ENCODE results near the gene HPCAL4. TPM values are rescaled to one million over a fixed set of nuclear protein-coding genes. Genes with fewer than 3 reads are reported as not detected.
A peak's percentile ranks its signal among the peaks of the same experiment; 100 is the strongest.

HPCAL4 gene
- total RNA-seq, 1 donor from 2014 or later = 0.39 TPM

GRCh38 chr1:39652105-39652504 is 39.1 kb downstream of the HPCAL4 start:
- intact Hi-C loops (cut with micrococcal nuclease) = loop anchor here (2.0 kb wide), 1 partner anchor 77 kb away; no protein-coding TSS in a partner anchor
- no peak for DNase-seq (ENCODE audit: low spot score)
- H3K9me3 Mint-ChIP-seq = no peaks in the 10 kb centered on the region
- H3K4me1 Mint-ChIP-seq (ENCODE audit: low read depth) = peaks cover 12% of the 10 kb centered on the region
- no peaks in the 10 kb centered on the region for H3K36me3 Mint-ChIP-seq (ENCODE audit: low read depth)
- no peak overlapping the region for H3K4me3 Mint-ChIP-seq (ENCODE audit: low read depth)
- no peaks in the 10 kb centered on the region for H3K27me3 Mint-ChIP-seq (ENCODE audit: low read depth)
- no peak overlapping the region for H3K27ac Mint-ChIP-seq

- intact Hi-C loops (cut with micrococcal nuclease) = no loop called here
- H3K36me3 Mint-ChIP-seq (ENCODE audit: low read depth) = no peaks in the 10 kb centered on the region
- H3K4me1 Mint-ChIP-seq (ENCODE audit: low read depth) = peaks cover 10% of the 10 kb centered on the region
- no peaks in the 10 kb centered on the region for H3K9me3 Mint-ChIP-seq
- no peak overlapping the region for H3K27ac Mint-ChIP-seq
- no peak for DNase-seq (ENCODE audit: low spot score)
- H3K4me3 Mint-ChIP-seq (ENCODE audit: low read depth) = no peak overlapping the region
- H3K27me3 Mint-ChIP-seq (ENCODE audit: low read depth) = no peaks in the 10 kb centered on the region
Measured at GRCh38 chr1:39650431-39650830, 40.8 kb downstream of the HPCAL4 start.

DNA sequence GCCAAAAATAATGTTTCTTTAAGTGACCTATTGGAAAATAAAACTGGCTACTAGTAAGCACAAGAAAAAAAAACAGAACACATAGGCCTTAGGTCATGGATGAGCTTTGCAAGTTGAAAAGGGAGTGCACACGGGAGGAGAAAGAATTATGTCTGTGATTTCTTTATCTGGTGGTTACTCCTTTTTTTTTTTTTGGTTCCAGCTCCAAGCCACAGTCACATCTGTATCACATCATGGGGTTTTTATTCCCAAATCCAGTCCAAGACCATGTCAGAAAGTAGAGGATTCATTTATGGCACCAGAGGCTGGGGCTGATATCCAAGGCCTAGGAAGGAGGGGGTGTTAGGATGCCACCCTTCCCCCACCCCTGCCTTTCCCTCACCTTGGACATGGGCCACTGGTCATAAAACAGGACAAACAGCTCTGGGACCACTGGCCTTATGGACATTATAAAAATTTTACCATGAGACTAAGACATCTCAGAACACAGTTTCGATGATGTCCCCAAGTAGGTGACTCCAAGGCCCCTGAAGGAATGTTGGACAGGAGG is 41.5 kb downstream of the HPCAL4 start:
- Mint-ChIP-seq H3K4me3 (ENCODE audit: low read depth) (no peak overlapping the region), H3K27ac (no peak overlapping the region), H3K9me3 (no peaks in the 10 kb centered on the region), H3K4me1 (ENCODE audit: low read depth) (peaks cover 10% of the 10 kb centered on the region), H3K36me3 (ENCODE audit: low read depth) (no peaks in the 10 kb centered on the region), H3K27me3 (ENCODE audit: low read depth) (no peaks in the 10 kb centered on the region)
- intact Hi-C loops (cut with micrococcal nuclease) = no loop called here
- no peak for DNase-seq (ENCODE audit: low spot score)

DNA sequence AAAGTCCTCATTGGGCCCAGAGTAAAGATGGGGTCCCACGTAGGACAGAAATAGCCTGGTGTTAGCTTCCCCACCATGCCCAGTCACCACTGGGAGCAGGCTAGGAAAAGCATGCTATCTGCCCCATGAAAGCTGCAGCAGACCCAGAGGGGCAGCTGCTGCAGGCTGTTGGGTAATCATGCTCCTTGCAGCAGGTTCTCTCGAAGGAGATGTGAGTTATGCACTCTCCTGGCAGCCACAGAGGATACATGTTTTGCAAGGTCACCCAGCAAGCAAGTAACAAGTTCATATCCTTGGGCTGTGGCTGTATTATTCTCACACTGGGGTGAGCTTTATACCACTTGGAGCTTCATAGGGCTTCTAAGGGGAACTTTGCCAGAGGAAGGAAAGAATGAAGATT is 42.7 kb downstream of the HPCAL4 start:
- H3K27me3 Mint-ChIP-seq (ENCODE audit: low read depth) = no peaks in the 10 kb centered on the region
- DNase-seq (ENCODE audit: low spot score) = no peak
- no peaks in the 10 kb centered on the region for H3K36me3 Mint-ChIP-seq (ENCODE audit: low read depth)
- H3K9me3 Mint-ChIP-seq = no peaks in the 10 kb centered on the region
- intact Hi-C loops (cut with micrococcal nuclease) = no loop called here
- H3K27ac Mint-ChIP-seq = no peak overlapping the region
- H3K4me1 Mint-ChIP-seq (ENCODE audit: low read depth) = peaks cover 5% of the 10 kb centered on the region
- no peak overlapping the region for H3K4me3 Mint-ChIP-seq (ENCODE audit: low read depth)

GRCh38 chr1:39647247-39647646 is 44.0 kb downstream of the HPCAL4 start:
- no peak for DNase-seq (ENCODE audit: low spot score)
- no peak overlapping the region for H3K4me3 Mint-ChIP-seq (ENCODE audit: low read depth)
- H3K4me1 Mint-ChIP-seq (ENCODE audit: low read depth) = peaks cover 2% of the 10 kb centered on the region
- intact Hi-C loops (cut with micrococcal nuclease) = no loop called here
- no peaks in the 10 kb centered on the region for H3K36me3 Mint-ChIP-seq (ENCODE audit: low read depth)
- H3K27me3 Mint-ChIP-seq (ENCODE audit: low read depth) = peaks cover 4% of the 10 kb centered on the region
- H3K9me3 Mint-ChIP-seq = no peaks in the 10 kb centered on the region
- no peak overlapping the region for H3K27ac Mint-ChIP-seq

DNA sequence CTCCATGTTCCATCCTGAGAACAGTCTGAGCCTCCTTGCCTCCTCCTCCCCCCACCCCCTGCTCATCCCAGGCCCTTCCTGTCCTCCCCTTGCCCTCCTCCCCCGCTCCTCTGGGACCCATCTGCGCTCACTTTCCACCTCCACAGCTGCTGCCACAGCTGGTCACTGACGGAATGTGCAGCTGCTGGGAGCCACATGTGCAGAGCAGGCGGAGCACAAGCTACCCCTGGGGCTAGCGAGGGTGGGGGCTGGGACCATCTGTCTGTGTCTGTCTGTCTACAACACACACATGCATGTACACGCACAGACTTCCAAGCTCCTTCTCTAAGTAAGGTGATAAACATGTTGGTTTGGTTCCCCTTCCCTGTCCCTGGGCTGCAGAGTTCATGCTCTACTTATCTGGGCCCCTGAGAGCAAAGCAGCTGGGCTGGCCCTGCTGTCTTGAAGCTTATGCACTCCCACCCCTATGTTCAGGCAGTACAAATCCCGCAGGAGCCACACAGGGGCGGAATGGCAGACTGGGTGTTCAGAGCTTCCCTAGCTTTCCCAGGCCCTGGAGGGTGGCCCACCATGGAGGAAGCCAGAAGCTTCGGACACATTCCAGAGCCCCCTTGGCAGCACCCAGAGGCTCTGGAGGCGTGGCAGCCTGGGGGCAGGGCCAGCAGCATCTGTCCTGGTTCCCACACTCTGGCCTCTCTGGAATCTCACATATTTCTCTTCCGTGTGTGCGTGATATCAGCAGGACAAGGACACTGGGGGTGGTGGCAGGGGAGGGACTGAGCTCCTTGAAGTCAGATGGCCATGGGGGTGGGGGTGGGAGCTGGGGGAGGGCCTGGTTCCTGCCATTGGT is 44.8 kb downstream of the HPCAL4 start:
- no peaks in the 10 kb centered on the region for H3K36me3 Mint-ChIP-seq (ENCODE audit: low read depth)
- peaks cover 2% of the 10 kb centered on the region for H3K4me1 Mint-ChIP-seq (ENCODE audit: low read depth)
- no peak overlapping the region for H3K27ac Mint-ChIP-seq
- no peaks in the 10 kb centered on the region for H3K9me3 Mint-ChIP-seq
- no peak for DNase-seq (ENCODE audit: low spot score)
- intact Hi-C loops (cut with micrococcal nuclease) = no loop called here
- H3K27me3 Mint-ChIP-seq (ENCODE audit: low read depth) = peaks cover 4% of the 10 kb centered on the region
- no peak overlapping the region for H3K4me3 Mint-ChIP-seq (ENCODE audit: low read depth)

DNA sequence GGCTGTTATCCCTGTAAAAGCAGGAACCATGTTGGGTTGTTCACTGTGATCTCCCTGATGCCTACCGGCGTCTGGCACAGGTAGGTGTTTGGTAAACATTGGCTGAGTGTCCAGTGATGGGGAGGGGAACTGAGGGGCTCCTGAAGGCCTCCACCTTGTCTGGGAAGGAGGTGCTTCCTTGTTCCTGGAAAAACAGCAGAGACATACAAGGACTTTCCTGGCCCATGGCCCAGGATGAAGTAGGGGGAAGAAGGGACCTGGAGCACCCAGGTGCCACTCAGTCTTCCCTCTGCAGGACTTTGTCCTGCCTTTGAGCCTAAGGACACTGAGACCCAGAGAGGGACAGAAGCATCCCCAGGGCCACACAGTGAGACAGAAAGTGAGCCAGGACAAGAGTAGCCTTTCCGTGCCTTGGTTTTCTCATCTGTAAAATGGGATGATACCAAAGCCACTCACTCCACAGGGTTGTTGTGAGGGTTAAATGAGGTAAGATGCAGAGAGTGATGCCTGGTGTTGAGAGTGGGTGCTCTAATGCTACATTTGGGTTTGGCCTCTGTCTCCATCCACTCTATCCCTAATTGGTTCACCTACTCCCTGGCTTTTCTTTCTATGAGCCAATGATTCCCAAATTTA is 45.7 kb downstream of the HPCAL4 start:
- no peak for DNase-seq (ENCODE audit: low spot score)
- Mint-ChIP-seq H3K4me1 (ENCODE audit: low read depth) (peaks cover 2% of the 10 kb centered on the region), H3K9me3 (no peaks in the 10 kb centered on the region), H3K27ac (no peak overlapping the region), H3K27me3 (ENCODE audit: low read depth) (peaks cover 10% of the 10 kb centered on the region), H3K4me3 (ENCODE audit: low read depth) (no peak overlapping the region), H3K36me3 (ENCODE audit: low read depth) (no peaks in the 10 kb centered on the region)
- intact Hi-C loops (cut with micrococcal nuclease) = no loop called here

DNA sequence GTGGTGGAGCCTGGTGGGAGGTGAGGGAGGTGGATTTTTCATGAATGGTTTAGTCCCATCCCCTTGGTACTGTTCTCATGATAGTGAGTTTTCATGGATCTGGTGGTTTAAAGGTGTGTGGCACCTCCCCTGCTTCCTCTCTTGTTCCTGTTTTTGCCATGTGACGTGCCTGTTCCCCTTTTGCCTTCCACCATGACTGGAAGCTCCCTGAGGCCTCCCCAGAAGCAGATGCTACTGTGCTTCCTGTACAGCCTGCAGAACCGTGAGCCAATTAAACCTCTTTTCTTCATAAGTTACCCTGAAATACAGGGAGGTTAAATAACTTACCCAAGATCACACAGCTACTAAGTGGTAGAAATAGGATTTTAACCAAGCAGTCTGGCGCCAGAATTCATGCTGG is 47.5 kb downstream of the HPCAL4 start:
- DNase-seq (ENCODE audit: low spot score) = no peak
- peaks cover 5% of the 10 kb centered on the region for H3K4me1 Mint-ChIP-seq (ENCODE audit: low read depth)
- H3K36me3 Mint-ChIP-seq (ENCODE audit: low read depth) = no peaks in the 10 kb centered on the region
- H3K27me3 Mint-ChIP-seq (ENCODE audit: low read depth) = peaks cover 13% of the 10 kb centered on the region
- no peaks in the 10 kb centered on the region for H3K9me3 Mint-ChIP-seq
- intact Hi-C loops (cut with micrococcal nuclease) = no loop called here
- no peak overlapping the region for H3K27ac Mint-ChIP-seq
- H3K4me3 Mint-ChIP-seq (ENCODE audit: low read depth) = no peak overlapping the region

DNA sequence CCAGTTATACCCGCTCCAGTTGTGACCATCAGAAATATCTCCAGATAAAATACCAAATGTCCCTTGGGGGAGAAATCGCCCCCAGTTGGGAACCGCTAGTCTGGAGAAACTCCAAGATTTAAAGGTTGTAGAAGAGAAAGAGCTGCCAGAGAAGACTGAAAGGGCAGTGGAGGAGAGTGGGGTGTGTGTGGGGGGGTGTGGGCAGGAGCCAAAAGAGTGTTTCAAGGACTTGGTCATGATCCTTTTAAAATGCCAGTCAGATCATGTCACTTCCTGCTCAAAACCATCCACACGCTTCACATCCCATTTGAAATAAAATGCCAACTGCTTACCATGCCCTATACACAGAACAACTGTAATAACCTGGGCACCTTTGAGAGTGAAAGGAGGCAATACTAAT is 48.4 kb downstream of the HPCAL4 start:
- peaks cover 19% of the 10 kb centered on the region for H3K27me3 Mint-ChIP-seq (ENCODE audit: low read depth)
- H3K9me3 Mint-ChIP-seq = no peaks in the 10 kb centered on the region
- intact Hi-C loops (cut with micrococcal nuclease) = no loop called here
- peaks cover 5% of the 10 kb centered on the region for H3K4me1 Mint-ChIP-seq (ENCODE audit: low read depth)
- no peak overlapping the region for H3K27ac Mint-ChIP-seq
- DNase-seq (ENCODE audit: low spot score) = no peak
- H3K36me3 Mint-ChIP-seq (ENCODE audit: low read depth) = no peaks in the 10 kb centered on the region
- H3K4me3 Mint-ChIP-seq (ENCODE audit: low read depth) = no peak overlapping the region

DNA sequence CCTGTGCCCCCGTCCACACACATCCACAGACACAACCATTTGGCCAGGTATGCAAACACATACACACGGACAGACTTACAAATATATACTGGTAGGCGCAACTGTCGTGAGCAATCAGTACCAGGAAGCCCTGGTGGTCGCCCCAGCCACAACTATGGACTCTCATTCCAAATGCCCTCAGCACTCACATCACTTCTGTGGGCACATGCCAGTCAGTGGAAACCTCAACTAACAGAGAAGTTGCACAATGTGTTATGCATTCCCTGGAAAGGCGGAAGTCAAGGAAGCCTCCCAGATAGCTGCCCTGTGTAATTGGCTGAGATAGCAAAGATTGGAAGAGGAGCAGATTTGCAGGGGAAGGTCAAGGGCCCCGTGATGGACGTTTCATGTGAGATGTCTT is 50.4 kb downstream of the HPCAL4 start:
- H3K4me1 Mint-ChIP-seq (ENCODE audit: low read depth) = peaks cover 5% of the 10 kb centered on the region
- no peaks in the 10 kb centered on the region for H3K36me3 Mint-ChIP-seq (ENCODE audit: low read depth)
- intact Hi-C loops (cut with micrococcal nuclease) = no loop called here
- no peaks in the 10 kb centered on the region for H3K9me3 Mint-ChIP-seq
- no peak overlapping the region for H3K4me3 Mint-ChIP-seq (ENCODE audit: low read depth)
- no peak overlapping the region for H3K27ac Mint-ChIP-seq
- H3K27me3 Mint-ChIP-seq (ENCODE audit: low read depth) = peaks cover 30% of the 10 kb centered on the region
- no peak for DNase-seq (ENCODE audit: low spot score)

DNA sequence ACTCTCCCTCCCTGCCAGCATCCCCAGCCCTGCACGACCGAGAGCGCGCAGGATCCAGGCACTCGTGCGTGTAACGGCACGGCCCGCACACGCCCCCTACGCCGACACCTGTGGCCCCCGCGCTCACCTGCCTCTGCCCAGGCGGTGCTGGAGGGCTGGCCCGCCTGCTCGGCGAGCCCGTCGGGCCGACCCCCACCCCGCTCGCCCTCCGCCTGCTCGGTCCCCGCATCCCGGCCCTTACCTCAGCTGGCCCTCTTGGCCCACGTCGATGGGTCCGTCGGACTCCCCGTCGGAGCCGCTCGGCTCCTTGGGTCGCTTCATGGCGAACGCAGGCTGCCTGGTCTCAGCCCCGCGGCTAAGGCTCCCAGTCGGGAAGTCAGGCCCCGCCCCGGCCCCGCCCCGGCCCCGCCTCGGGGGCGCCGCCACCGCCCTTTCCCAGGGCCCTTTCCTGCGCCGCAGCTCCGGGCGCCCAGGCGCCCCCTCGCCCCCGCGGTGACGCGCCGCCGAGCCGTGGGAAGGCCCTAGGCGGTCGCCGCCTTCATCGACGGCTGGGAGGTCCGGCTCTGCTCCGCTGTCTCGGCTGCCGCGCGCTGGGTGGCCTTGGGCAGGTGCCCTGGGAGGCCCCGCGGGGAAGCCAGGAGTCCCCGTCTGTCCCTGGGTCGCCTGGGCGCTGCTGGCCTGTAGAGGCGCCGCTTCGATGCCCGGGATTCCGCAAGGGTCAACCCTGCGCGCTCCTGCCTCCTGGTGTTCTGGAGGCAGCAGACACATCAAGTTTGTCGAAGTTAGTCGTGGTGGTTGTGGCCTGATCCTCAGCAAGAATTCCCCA is 51.7 kb downstream of the HPCAL4 start, which contains the start of gene HEYL:
Gene HEYL, minus strand, starts transcription at position 339 of the 826 bp plus-strand sequence. Its CDS starts 18 bp downstream, at position 321.
- intact Hi-C loops (cut with micrococcal nuclease) = no loop called here
- Mint-ChIP-seq H3K4me1 (ENCODE audit: low read depth) (peaks cover 5% of the 10 kb centered on the region), H3K9me3 (no peaks in the 10 kb centered on the region), H3K36me3 (ENCODE audit: low read depth) (no peaks in the 10 kb centered on the region), H3K27ac (no peak within 1 kb of the TSS), H3K4me3 (ENCODE audit: low read depth) (peak within 1 kb of the TSS; percentile 61), H3K27me3 (ENCODE audit: low read depth) (peaks cover 37% of the 10 kb centered on the region)
- peak; percentile 60 for DNase-seq (ENCODE audit: low spot score)

DNA sequence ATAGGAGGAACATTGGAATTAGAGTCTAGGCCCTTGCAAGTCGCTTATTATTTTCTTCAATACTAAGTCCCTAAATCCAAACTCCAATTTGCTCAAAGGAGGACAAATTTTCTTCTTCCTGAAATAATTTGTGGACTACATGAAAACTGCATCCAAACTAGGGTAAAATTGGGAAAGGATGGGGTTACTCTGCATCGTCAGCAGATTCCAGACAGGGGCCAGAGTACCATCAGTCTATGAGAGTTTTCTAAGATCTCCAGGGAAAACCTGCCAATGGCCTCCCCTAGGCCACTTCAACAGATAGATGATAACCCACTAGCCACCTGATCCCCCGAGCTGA is 52.3 kb downstream of the HPCAL4 start:
- Mint-ChIP-seq H3K36me3 (ENCODE audit: low read depth) (no peaks in the 10 kb centered on the region), H3K4me3 (ENCODE audit: low read depth) (peak overlapping the region; percentile 61), H3K27me3 (ENCODE audit: low read depth) (peaks cover 40% of the 10 kb centered on the region), H3K4me1 (ENCODE audit: low read depth) (peaks cover 5% of the 10 kb centered on the region), H3K9me3 (no peaks in the 10 kb centered on the region), H3K27ac (no peak overlapping the region)
- intact Hi-C loops (cut with micrococcal nuclease) = no loop called here
- no peak for DNase-seq (ENCODE audit: low spot score)
